Activated B cell treated with CpG ODN at 0.5 μM for 24 hours (primary cell): ENCODE data around the gene PALLD. TPM values are rescaled to one million over a fixed set of nuclear protein-coding genes. Genes with fewer than 3 reads are reported as not detected.
"Not testable (repeated sequence)": the region's sequence is repeated elsewhere in the genome, so short reads cannot be mapped to it uniquely, and the experiment has no call there.

Experiments
- ATAC-seq: fragments of 200-7000 bp; cut with Tn5 transposase; one replicate; pipeline ENCODE4 v1.10.0; 2021; ENCODE audit warnings: low read depth, mild to moderate bottlenecking, moderate library complexity
- CTCF ChIA-PET: fragments of 350-600 bp; sonication (Branson Sonifier 250); formaldehyde crosslinking; loops from one replicate; lab custom pipeline; 2021; ENCODE audit warnings: antibody characterized with exemption; lab: Charles Lee
- POLR2A ChIA-PET: fragments of 350-600 bp; sonication (Branson Sonifier 250); formaldehyde crosslinking; loops from one replicate; lab custom pipeline; 2021; ENCODE audit warnings: antibody characterized with exemption; lab: Charles Lee
- DNase-seq: peaks from one replicate; pipeline ENCODE4 v3.0.0; 2022
- H3K27ac Mint-ChIP-seq: one replicate; pipeline ENCODE4 v1.8.0; 2020; ENCODE audit warnings: mixed read lengths
- H3K27me3 Mint-ChIP-seq: one replicate; pipeline ENCODE4 v1.8.0; 2021; ENCODE audit warnings: mixed read lengths
- H3K36me3 Mint-ChIP-seq: one replicate; pipeline ENCODE4 v1.8.0; 2021; ENCODE audit warnings: low read depth, mixed read lengths
- H3K4me1 Mint-ChIP-seq: one replicate; pipeline ENCODE4 v1.8.0; 2021; ENCODE audit warnings: mixed read lengths
- H3K4me3 Mint-ChIP-seq: one replicate; pipeline ENCODE4 v1.8.0; 2020; ENCODE audit warnings: mild to moderate bottlenecking, mixed read lengths
- H3K9me3 Mint-ChIP-seq: one replicate; pipeline ENCODE4 v1.8.0; 2020; ENCODE audit warnings: mixed read lengths
- CTCF ChIP-seq: fragments of 200-600 bp; IDR thresholded peaks from one replicate; pipeline ENCODE4 v1.8.0; 2022; ENCODE audit warnings: antibody characterized with exemption, mild to moderate bottlenecking
- intact Hi-C: fragments of 100-400 bp; cut with micrococcal nuclease; formaldehyde crosslinking; loops from one replicate; pipeline ENCODE4 v1.15.1; 2024
- total RNA-seq: library from RNA; stranded (reverse); gene quantifications from 2 replicates; pipeline ENCODE4 v1.2.3, GENCODE V29; 2022

The PALLD gene
- total RNA-seq, 1 donor from 2014 or later: 0.44 TPM

GRCh38 chr4:168724686-168725411 lies 228.0 kb downstream of the PALLD start:
- no peak for ATAC-seq
- CTCF ChIA-PET: no interaction called here
- no peak for DNase-seq
- peaks cover 16% of the 10 kb centered on the region for H3K4me1 Mint-ChIP-seq
- no peaks in the 10 kb centered on the region for H3K9me3 Mint-ChIP-seq
- no peak overlapping the region for H3K4me3 Mint-ChIP-seq
- H3K27ac Mint-ChIP-seq: no peak overlapping the region
- H3K27me3 Mint-ChIP-seq: peaks cover 12% of the 10 kb centered on the region
- TF ChIP-seq CTCF: no peak
- intact Hi-C loops: no loop called here
- no peaks in the 10 kb centered on the region for H3K36me3 Mint-ChIP-seq
- POLR2A ChIA-PET: no interaction called here

DNA sequence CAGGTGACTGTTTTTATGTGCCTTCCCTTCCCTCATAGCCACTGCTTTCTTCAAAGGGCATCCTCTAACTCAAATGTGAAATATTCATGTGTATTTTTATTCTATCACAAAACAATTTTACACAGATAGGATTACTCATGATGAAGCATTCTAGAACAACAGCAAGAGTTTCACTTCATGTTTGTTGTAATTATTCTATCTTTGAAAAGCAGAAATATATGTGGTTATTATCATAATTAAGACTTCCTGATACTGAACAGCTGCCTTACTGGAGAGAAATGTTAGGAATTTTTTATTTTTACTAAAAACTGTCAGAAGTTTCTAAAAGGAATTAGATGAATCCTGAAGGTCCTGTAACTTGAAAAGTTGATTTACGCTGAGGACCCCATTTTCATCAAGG lies 229.1 kb downstream of the PALLD start:
- H3K27ac Mint-ChIP-seq: no peak overlapping the region
- intact Hi-C loops: no loop called here
- peaks cover 16% of the 10 kb centered on the region for H3K4me1 Mint-ChIP-seq
- no peaks in the 10 kb centered on the region for H3K36me3 Mint-ChIP-seq
- ChIA-PET POLR2A (no interaction called here), CTCF (no interaction called here)
- peaks cover 16% of the 10 kb centered on the region for H3K27me3 Mint-ChIP-seq
- DNase-seq (no peak), ATAC-seq (no peak)
- no peak overlapping the region for H3K4me3 Mint-ChIP-seq
- no peak for TF ChIP-seq CTCF
- no peaks in the 10 kb centered on the region for H3K9me3 Mint-ChIP-seq

DNA sequence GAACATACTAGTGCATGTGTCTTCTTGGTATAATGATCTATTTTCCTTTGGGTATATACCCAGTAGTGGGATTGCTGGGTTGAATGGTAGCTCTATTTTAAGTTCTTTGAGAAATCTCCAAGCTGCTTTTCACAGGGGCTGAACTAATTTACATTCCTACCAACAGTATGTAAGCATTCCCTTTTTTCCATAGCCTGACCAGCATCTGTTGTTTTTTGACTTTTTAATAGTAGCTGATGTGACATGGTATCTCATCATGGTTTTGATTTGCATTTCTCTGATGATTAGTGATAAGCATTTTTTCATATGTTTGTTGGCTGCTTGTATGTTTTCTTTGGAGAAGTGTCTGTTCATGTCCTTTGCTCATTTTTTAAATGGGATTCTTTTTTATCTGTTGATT lies 230.3 kb downstream of the PALLD start:
- Mint-ChIP-seq H3K27me3 (peaks cover 16% of the 10 kb centered on the region), H3K4me1 (peaks cover 22% of the 10 kb centered on the region)
- DNase-seq, H3K4me3 Mint-ChIP-seq, H3K36me3 Mint-ChIP-seq, H3K27ac Mint-ChIP-seq, POLR2A ChIA-PET, ATAC-seq, intact Hi-C loops, H3K9me3 Mint-ChIP-seq, CTCF ChIA-PET: not testable (repeated sequence)

DNA sequence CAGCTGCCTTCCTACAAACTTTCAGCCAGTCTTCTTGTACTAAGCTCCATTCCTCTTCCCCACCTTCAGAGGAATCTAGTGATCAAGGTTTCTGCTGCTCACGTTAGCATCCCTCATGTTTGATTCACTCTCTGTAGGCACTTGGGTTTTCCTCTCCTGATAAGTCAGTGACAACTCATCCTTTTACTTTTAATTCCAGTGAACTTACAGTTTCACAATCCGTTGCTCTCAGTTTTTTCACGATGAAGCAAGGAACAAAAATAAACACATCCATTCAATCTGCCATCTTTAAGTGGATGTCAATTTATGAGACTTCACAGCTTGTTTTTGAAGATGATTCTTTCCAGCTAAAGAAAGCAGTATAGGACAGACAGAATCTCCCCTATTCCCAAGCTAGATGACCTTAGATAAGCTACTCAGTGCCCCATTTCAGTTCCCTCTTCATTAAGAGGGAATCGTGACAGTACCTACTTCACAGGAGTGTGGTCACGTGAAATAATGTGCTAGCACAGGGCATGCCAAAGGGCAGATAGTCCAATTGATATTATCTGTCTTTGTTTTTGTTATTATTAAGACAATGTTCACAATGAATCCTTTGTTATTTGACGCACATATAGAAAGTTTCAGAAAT lies 234.3 kb downstream of the PALLD start:
- ATAC-seq: no peak
- Mint-ChIP-seq H3K9me3 (no peaks in the 10 kb centered on the region), H3K27me3 (peaks cover 7% of the 10 kb centered on the region), H3K36me3 (no peaks in the 10 kb centered on the region), H3K4me3 (no peak overlapping the region), H3K27ac (no peak overlapping the region), H3K4me1 (peaks cover 11% of the 10 kb centered on the region)
- DNase-seq: no peak
- CTCF ChIA-PET: no interaction called here
- intact Hi-C loops: no loop called here
- no peak for TF ChIP-seq CTCF
- POLR2A ChIA-PET: no interaction called here

DNA sequence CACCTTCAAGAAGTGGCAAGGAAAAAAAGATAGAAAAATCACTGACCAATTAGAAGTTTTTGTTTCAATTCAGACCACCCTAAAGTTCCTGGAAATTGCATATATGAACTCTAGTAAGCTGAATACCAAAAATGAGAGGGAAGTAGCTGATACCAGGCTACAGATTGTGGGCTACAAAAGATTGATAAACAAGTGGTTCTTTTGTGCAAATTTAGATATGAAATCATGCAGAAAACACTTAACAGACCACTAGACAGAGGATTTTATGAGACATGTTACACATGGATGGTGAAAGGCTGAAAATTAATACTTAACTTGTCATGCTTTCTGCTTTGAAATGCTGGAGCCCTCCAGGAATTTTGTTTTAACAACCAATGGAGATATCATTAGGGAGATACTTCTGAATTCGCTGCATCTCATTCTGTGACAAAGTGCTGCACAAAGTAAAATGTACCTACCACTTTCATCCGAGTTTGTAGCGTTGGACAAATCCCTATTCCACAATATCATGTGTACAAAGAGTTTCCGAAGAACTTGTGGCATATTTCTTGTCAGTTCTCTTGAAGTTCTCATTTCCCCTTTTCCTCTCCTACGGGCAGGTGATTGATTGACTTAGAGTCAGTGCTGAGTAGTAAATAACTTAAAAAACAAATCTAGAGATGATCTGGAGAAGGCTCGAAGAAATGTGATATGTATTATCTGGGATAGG lies 235.0 kb downstream of the PALLD start:
- Mint-ChIP-seq H3K27ac (no peak overlapping the region), H3K9me3 (no peaks in the 10 kb centered on the region), H3K27me3 (peaks cover 7% of the 10 kb centered on the region), H3K36me3 (no peaks in the 10 kb centered on the region), H3K4me1 (peaks cover 7% of the 10 kb centered on the region), H3K4me3 (no peak overlapping the region)
- DNase-seq (no peak), ATAC-seq (no peak)
- intact Hi-C loops: no loop called here
- ChIA-PET POLR2A (no interaction called here), CTCF (no interaction called here)
- no peak for TF ChIP-seq CTCF
